ENCODE data around the gene TFEB.

TFEB gene

DNA sequence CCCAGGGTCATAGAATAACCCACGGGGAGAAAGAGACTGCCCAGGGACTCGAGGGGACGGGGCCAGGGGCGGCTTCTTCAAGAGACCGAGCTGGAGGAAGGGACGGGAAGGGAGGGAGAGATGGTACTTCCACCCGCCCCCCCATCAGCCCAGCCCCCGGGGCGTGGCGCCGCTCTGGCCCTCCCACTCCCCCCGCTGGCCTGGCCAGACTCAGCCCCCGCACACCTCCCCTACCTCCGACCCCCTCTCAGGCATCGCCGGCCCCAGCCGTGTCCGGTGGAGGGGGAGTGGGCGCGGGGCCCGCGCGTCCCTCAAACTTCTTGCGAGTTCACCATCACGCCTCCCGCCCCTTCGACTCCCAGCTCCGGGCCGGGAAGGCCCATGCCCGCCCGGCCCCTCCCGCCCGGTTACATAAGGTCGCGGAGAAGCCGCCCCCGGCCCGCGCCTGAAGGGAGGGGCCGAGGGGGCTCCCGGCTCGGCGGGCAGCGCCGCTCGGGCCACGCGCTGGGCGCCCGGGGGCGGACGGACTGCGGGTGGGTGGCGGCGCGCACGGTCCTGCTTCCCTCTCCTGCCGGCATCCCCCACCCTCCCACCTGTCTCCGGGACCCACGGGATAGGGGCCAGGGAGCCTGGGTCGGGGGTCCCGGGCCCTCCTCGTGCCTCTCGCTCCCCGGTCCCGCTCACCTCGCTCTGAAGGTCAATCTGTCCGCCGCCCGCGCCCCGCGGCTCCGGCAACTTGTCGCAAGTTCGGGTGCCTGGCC, 562 bp downstream of the TFEB start:
- TF ChIP-seq, protein P1, sequence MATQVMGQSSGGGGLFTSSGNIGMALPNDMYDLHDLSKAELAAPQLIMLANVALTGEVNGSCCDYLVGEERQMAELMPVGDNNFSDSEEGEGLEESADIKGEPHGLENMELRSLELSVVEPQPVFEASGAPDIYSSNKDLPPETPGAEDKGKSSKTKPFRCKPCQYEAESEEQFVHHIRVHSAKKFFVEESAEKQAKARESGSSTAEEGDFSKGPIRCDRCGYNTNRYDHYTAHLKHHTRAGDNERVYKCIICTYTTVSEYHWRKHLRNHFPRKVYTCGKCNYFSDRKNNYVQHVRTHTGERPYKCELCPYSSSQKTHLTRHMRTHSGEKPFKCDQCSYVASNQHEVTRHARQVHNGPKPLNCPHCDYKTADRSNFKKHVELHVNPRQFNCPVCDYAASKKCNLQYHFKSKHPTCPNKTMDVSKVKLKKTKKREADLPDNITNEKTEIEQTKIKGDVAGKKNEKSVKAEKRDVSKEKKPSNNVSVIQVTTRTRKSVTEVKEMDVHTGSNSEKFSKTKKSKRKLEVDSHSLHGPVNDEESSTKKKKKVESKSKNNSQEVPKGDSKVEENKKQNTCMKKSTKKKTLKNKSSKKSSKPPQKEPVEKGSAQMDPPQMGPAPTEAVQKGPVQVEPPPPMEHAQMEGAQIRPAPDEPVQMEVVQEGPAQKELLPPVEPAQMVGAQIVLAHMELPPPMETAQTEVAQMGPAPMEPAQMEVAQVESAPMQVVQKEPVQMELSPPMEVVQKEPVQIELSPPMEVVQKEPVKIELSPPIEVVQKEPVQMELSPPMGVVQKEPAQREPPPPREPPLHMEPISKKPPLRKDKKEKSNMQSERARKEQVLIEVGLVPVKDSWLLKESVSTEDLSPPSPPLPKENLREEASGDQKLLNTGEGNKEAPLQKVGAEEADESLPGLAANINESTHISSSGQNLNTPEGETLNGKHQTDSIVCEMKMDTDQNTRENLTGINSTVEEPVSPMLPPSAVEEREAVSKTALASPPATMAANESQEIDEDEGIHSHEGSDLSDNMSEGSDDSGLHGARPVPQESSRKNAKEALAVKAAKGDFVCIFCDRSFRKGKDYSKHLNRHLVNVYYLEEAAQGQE (IDR thresholded peaks at IDR 0.05; ENCODE audit: insufficient replicate concordance, low read depth) = no peak
- no peak for TF ChIP-seq POLR2AphosphoS5 (IDR thresholded peaks at IDR 0.05; ENCODE audit: low read depth)
- no peak for TF ChIP-seq GABPA (IDR thresholded peaks at IDR 0.05; ENCODE audit: low read depth)
- TF ChIP-seq, protein P2, sequence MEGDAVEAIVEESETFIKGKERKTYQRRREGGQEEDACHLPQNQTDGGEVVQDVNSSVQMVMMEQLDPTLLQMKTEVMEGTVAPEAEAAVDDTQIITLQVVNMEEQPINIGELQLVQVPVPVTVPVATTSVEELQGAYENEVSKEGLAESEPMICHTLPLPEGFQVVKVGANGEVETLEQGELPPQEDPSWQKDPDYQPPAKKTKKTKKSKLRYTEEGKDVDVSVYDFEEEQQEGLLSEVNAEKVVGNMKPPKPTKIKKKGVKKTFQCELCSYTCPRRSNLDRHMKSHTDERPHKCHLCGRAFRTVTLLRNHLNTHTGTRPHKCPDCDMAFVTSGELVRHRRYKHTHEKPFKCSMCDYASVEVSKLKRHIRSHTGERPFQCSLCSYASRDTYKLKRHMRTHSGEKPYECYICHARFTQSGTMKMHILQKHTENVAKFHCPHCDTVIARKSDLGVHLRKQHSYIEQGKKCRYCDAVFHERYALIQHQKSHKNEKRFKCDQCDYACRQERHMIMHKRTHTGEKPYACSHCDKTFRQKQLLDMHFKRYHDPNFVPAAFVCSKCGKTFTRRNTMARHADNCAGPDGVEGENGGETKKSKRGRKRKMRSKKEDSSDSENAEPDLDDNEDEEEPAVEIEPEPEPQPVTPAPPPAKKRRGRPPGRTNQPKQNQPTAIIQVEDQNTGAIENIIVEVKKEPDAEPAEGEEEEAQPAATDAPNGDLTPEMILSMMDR (IDR thresholded peaks at IDR 0.05; ENCODE audit: insufficient read depth, low read length) = no peak
- TF ChIP-seq SPI1 (IDR thresholded peaks at IDR 0.05; ENCODE audit: borderline replicate concordance, low read depth) = no peak
- Histone ChIP-seq H3K4me3 (replicated peaks; ENCODE audit: insufficient read depth, low read length) (peak overlapping the region; percentile 76), H3K27ac (replicated peaks) (no peak overlapping the region), H3K27me3 (ENCODE audit: insufficient read depth, poor library complexity, severe bottlenecking) (no peaks in the 10 kb centered on the region)
- peak; percentile 34 to 59 for DNase-seq (ENCODE audit: low read depth in 1 of 2, low spot score in 1 of 2)

DNA sequence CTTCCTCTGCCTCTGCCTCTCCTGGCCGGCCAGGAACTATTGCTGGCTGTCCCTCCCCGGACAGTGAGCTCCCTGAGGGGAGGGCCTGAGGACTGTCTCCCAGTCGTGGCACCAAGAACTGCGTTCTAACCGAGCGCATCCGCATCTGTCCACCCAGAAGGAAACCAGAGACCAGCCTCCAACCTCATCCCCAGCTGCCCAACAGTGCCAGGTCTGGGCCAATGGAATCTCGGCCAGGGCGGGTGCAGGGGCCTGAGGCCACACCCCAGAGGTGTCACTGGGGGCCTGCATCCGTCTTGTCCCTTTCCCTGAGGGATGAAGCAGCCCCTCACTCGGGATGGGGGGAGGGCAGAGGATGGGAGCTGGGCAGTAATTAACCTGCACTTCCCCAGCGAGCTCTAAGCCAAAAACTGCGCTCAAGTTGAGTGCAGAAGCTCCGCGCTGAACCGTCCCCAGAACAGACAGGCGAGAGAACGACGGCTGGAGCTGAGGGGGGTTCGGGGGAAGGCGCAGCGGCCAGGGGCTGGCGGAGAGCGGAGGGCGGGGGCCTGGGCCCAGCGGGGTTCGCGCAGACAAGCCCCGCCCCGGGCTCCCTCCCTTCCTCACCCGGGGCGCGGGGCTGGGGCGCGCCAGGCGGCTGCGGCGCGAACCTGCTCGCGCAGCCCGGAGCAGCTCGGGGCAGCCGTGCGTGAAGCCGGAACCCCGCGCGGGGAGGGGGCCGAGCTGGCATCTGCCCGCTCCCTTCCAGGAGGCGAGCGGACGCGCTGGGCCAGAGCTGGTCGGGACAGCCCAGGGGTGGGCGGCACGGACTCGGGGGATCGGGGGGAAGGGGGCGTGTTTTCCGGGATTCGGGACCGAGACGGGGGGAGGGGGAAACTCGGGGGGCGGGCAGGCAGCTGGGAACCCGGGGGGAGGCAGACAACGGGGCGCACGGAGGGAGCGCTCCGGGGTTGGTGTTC, 1.4 kb downstream of the TFEB start:
- DNase-seq (ENCODE audit: low read depth in 1 of 2, low spot score in 1 of 2) = peak in 1 of 2 experiments; percentile 18
- no peak overlapping the region for H3K27ac ChIP-seq (replicated peaks)
- TF ChIP-seq GABPA (IDR thresholded peaks at IDR 0.05; ENCODE audit: low read depth) = no peak
- TF ChIP-seq SPI1 (IDR thresholded peaks at IDR 0.05; ENCODE audit: borderline replicate concordance, low read depth) = 0 out of 2 replicates have a peak, but pooled peaks have one; percentile 12
- H3K4me3 ChIP-seq (replicated peaks; ENCODE audit: insufficient read depth, low read length) = peak overlapping the region; percentile 76
- no peaks in the 10 kb centered on the region for H3K27me3 ChIP-seq (ENCODE audit: insufficient read depth, poor library complexity, severe bottlenecking)

DNA sequence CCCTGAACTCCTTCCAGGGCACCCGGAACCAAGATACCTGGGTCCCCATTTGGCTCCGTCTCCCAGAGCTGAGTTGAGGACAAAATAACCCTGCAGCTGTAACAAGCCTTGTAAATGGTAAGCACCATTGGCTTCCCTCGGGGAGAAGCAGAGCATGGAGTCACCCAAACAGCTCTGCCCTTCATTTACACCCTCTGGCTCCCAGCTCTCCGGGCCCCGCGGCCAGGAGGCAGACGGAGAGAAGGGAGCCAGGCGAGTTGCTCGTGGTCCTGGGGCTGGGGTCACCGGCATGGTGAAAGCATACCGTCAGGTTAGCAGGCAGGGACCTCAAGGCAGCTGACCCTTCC, 2.1 kb downstream of the TFEB start:
- TF ChIP-seq SPI1 (IDR thresholded peaks at IDR 0.05; ENCODE audit: borderline replicate concordance, low read depth) (no peak), GABPA (IDR thresholded peaks at IDR 0.05; ENCODE audit: low read depth) (no peak), POLR2AphosphoS5 (IDR thresholded peaks at IDR 0.05; ENCODE audit: low read depth) (no peak)
- TF ChIP-seq, protein P1 (IDR thresholded peaks at IDR 0.05; ENCODE audit: insufficient replicate concordance, low read depth) = no peak
- TF ChIP-seq, protein P2 (IDR thresholded peaks at IDR 0.05; ENCODE audit: insufficient read depth, low read length) = no peak
- H3K27me3 ChIP-seq (ENCODE audit: insufficient read depth, poor library complexity, severe bottlenecking) = no peaks in the 10 kb centered on the region
- no peak overlapping the region for H3K4me3 ChIP-seq (replicated peaks; ENCODE audit: insufficient read depth, low read length)
- no peak overlapping the region for H3K27ac ChIP-seq (replicated peaks)
- DNase-seq (ENCODE audit: low read depth in 1 of 2, low spot score in 1 of 2) = no peak
